ENCODE data around the gene TYROBP. TPM values are rescaled to one million over a fixed set of nuclear protein-coding genes. Genes with fewer than 3 reads are reported as not detected.

The TYROBP gene
- total and polyA plus RNA-seq, 7 donors: 71.5 to 211 (median 125) TPM

DNA sequence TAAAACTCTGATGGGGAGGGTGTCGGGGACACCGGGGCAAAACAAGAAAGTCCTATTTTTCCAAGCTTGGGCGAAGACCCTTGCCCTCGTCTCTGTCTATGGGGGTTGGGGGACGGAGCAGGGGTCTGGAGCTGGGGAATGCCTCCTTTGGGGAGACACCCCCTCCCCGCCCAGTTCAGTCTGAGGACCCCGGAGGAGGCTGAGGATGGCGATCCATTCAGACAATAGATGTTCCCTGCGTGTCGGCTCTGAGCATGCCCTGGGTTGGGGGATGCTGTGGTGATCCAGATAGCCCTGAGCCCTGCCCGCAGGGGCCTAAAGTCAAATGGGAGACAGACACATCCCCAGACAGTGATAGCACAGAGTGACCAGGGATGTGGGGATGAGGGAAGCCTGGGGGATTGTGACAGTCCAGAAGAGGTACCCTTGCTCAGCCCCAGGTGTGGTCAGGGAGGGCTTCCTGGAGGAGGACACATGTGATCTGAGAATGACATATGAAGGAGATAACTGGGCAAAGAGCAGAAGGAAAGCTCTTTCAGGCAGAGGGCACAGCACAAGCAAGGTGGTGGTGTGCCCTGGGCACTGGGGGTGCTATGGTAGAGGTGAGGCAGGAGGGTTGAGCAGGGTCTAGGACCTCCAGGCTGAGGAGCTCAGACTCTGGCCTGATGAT, 37.2 kb upstream of the TYROBP start:
- Histone ChIP-seq H3K27me3 (no peaks in the 10 kb centered on the region), H3K4me3 (no peak overlapping the region), H3K36me3 (peaks cover 0 to 28% (median 10%) of the 10 kb centered on the region in 4 donors), H3K4me1 (no peaks in the 10 kb centered on the region), H3K9me3 (no peaks in the 10 kb centered on the region), H3K27ac (no peak overlapping the region)
- TF ChIP-seq POLR2A (IDR thresholded peaks at IDR 0.05): no peak
- no peak for TF ChIP-seq EP300 (IDR thresholded peaks at IDR 0.05)
- TF ChIP-seq, protein P1, sequence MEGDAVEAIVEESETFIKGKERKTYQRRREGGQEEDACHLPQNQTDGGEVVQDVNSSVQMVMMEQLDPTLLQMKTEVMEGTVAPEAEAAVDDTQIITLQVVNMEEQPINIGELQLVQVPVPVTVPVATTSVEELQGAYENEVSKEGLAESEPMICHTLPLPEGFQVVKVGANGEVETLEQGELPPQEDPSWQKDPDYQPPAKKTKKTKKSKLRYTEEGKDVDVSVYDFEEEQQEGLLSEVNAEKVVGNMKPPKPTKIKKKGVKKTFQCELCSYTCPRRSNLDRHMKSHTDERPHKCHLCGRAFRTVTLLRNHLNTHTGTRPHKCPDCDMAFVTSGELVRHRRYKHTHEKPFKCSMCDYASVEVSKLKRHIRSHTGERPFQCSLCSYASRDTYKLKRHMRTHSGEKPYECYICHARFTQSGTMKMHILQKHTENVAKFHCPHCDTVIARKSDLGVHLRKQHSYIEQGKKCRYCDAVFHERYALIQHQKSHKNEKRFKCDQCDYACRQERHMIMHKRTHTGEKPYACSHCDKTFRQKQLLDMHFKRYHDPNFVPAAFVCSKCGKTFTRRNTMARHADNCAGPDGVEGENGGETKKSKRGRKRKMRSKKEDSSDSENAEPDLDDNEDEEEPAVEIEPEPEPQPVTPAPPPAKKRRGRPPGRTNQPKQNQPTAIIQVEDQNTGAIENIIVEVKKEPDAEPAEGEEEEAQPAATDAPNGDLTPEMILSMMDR (IDR thresholded peaks at IDR 0.05): no peak
- no peak for TF ChIP-seq POLR2AphosphoS5 (IDR thresholded peaks at IDR 0.05)
- 96% methylated on average over 11 of the region's 11 CpGs for WGBS, 2 donors
- DNase-seq: no peak
- intact Hi-C loops (cut with DNase I): no loop called here

- intact Hi-C loops (cut with DNase I): no loop called here
- Histone ChIP-seq H3K27ac (no peak overlapping the region), H3K9me3 (no peaks in the 10 kb centered on the region), H3K4me3 (no peak overlapping the region), H3K27me3 (no peaks in the 10 kb centered on the region), H3K36me3 (peaks cover 0 to 35% (median 13%) of the 10 kb centered on the region in 4 donors), H3K4me1 (no peaks in the 10 kb centered on the region)
- no peak for DNase-seq
- TF ChIP-seq POLR2A (IDR thresholded peaks at IDR 0.05): no peak
- TF ChIP-seq, protein P1 (IDR thresholded peaks at IDR 0.05): no peak
- no peak for TF ChIP-seq EP300 (IDR thresholded peaks at IDR 0.05)
- TF ChIP-seq POLR2AphosphoS5 (IDR thresholded peaks at IDR 0.05): no peak
- 88 to 91% methylated on average over 52 of the region's 52 CpGs for WGBS, 2 donors
Observed at GRCh38 chr19:35944556-35944955, 36.5 kb upstream of the TYROBP start.

- Histone ChIP-seq H3K36me3 (peaks cover 4 to 42% (median 15%) of the 10 kb centered on the region in 4 donors), H3K27ac (no peak overlapping the region), H3K4me3 (no peak overlapping the region), H3K9me3 (no peaks in the 10 kb centered on the region), H3K27me3 (no peaks in the 10 kb centered on the region), H3K4me1 (peaks cover 0 to 2% (median under 1%) of the 10 kb centered on the region in 4 donors)
- intact Hi-C loops (cut with DNase I): no loop called here
- no peak for DNase-seq
- TF ChIP-seq, protein P1 (IDR thresholded peaks at IDR 0.05): no peak
- TF ChIP-seq POLR2A (IDR thresholded peaks at IDR 0.05): no peak
- TF ChIP-seq POLR2AphosphoS5 (IDR thresholded peaks at IDR 0.05): no peak
- no peak for TF ChIP-seq EP300 (IDR thresholded peaks at IDR 0.05)
- WGBS, 2 donors: 89 to 90% methylated on average over 9 of the region's 9 CpGs
Observed at GRCh38 chr19:35943321-35944301, 35.5 kb upstream of the TYROBP start.

- intact Hi-C loops (cut with DNase I): no loop called here
- DNase-seq: no peak
- WGBS, 2 donors: 85 to 97% methylated on average over 3 of the region's 3 CpGs
- Histone ChIP-seq H3K9me3 (no peaks in the 10 kb centered on the region), H3K27ac (no peak overlapping the region), H3K36me3 (peaks cover 4 to 42% (median 15%) of the 10 kb centered on the region in 4 donors), H3K4me1 (peaks cover 0 to 16% (median 14%) of the 10 kb centered on the region in 4 donors), H3K4me3 (no peak overlapping the region), H3K27me3 (no peaks in the 10 kb centered on the region)
- TF ChIP-seq, protein P1 (IDR thresholded peaks at IDR 0.05): no peak
- TF ChIP-seq POLR2AphosphoS5 (IDR thresholded peaks at IDR 0.05) (no peak), POLR2A (IDR thresholded peaks at IDR 0.05) (no peak), EP300 (IDR thresholded peaks at IDR 0.05) (no peak)
Observed at GRCh38 chr19:35942235-35942634, 34.1 kb upstream of the TYROBP start.
